H1 (cell line): ENCODE data around the gene FAM114A2. TPM values are rescaled to one million over a fixed set of nuclear protein-coding genes. Genes with fewer than 3 reads are reported as not detected.

ENCODE experiments used
- CTCF ChIA-PET: fragments of 300-600 bp; sonication (Branson Sonifier 250); formaldehyde crosslinking; loops from one replicate; lab custom pipeline; 2021; ENCODE audit not compliant: partially characterized antibody; lab: Charles Lee
- POLR2A ChIA-PET: fragments of 300-600 bp; sonication (Branson Sonifier 250); formaldehyde crosslinking; loops from one replicate; lab custom pipeline; 2021; ENCODE audit warnings: inconsistent platforms; ENCODE audit not compliant: partially characterized antibody; lab: Charles Lee
- DNase-seq, 2 experiments: peaks; one replicate each; pipeline versions ENCODE4 v3.0.0 to v3.0.0-alpha.2; 2010 to 2022; ENCODE audit warnings: low spot score in 2 of 2, low read depth in 1 of 2, mixed read lengths in 1 of 2
- FAIRE-seq: peaks from 2 replicates; lab custom pipeline; 2011; peaks lifted over from hg19 to GRCh38; lab: Jason Lieb, UNC
- H2AFZ ChIP-seq: 2 replicates; pipeline ENCODE4 v1.8.1; 2012; ENCODE audit warnings: low read length, inconsistent platforms
- H2AK5ac ChIP-seq: 2 replicates; pipeline ENCODE4 v1.6.1; 2013; ENCODE audit warnings: low read depth, low read length
- H2BK120ac ChIP-seq: replicated peaks from 2 replicates; pipeline ENCODE3; 2013; ENCODE audit warnings: low read depth, low read length, inconsistent platforms
- H2BK12ac ChIP-seq: 2 replicates; pipeline ENCODE4 v1.6.1; 2013; ENCODE audit warnings: low read depth, low read length
- H2BK15ac ChIP-seq: 2 replicates; pipeline ENCODE4 v1.6.1; 2013; ENCODE audit warnings: low read length
- H2BK20ac ChIP-seq: 2 replicates; pipeline ENCODE4 v1.6.1; 2013; ENCODE audit warnings: low read length
- H2BK5ac ChIP-seq: 2 replicates; pipeline ENCODE4 v1.6.1; 2013; ENCODE audit warnings: low read depth, low read length
- H3K14ac ChIP-seq: 2 replicates; pipeline ENCODE4 v1.6.1; 2013; ENCODE audit warnings: inconsistent platforms; ENCODE audit not compliant: insufficient read length
- H3K18ac ChIP-seq: 2 replicates; pipeline ENCODE4 v1.6.1; 2013; ENCODE audit warnings: low read length; ENCODE audit errors: extremely low read depth
- H3K23ac ChIP-seq: 2 replicates; pipeline ENCODE4 v1.6.1; 2013; ENCODE audit warnings: inconsistent platforms; ENCODE audit not compliant: insufficient read length
- H3K23me2 ChIP-seq: 2 replicates; pipeline ENCODE4 v1.6.1; 2013; ENCODE audit warnings: low read depth, low read length
- H3K27ac ChIP-seq: 2 replicates; pipeline ENCODE4 v1.6.1; 2011; ENCODE audit warnings: low read depth, low read length, inconsistent platforms
- H3K27me3 ChIP-seq, 4 experiments: replicated peaks in 1 of 4; 1 replicate in 1 of 4; 2 replicates in 3 of 4; pipeline versions ENCODE4 v1.6.1 to v1.8.1; 2011 to 2013; ENCODE audit warnings: low read length in 3 of 4, mild to moderate bottlenecking in 3 of 4, inconsistent platforms in 2 of 4, mixed read lengths in 2 of 4, moderate library complexity in 1 of 4; ENCODE audit not compliant: control insufficient read depth in 3 of 4, insufficient read depth in 3 of 4; ENCODE audit errors: extremely low read depth in 1 of 4
- H3K36me3 ChIP-seq, 4 experiments: 2 replicates each; pipeline versions ENCODE4 v1.6.1 to v1.8.1; 2011 to 2013; ENCODE audit warnings: mild to moderate bottlenecking in 4 of 4, low read length in 3 of 4, moderate library complexity in 2 of 4, control low read depth in 1 of 4, inconsistent platforms in 1 of 4; ENCODE audit not compliant: insufficient read depth in 4 of 4, control insufficient read depth in 2 of 4
- H3K4ac ChIP-seq: replicated peaks from 2 replicates; pipeline ENCODE3; 2013; ENCODE audit warnings: low read length, low read depth, mixed read lengths, inconsistent platforms; ENCODE audit not compliant: insufficient read length
- H3K4me1 ChIP-seq, 4 experiments: replicated peaks in 1 of 4; 1 replicate in 1 of 4; 2 replicates in 3 of 4; pipeline versions ENCODE4 v1.6.1 to v1.8.1; 2011 to 2013; ENCODE audit warnings: low read length in 3 of 4, inconsistent platforms in 2 of 4, mixed read lengths in 1 of 4; ENCODE audit not compliant: insufficient read depth in 4 of 4, control insufficient read depth in 3 of 4
- H3K4me2 ChIP-seq, 2 experiments: 2 replicates each; pipeline versions ENCODE4 v1.6.1 to v1.8.1; 2011 to 2013; ENCODE audit warnings: low read depth in 2 of 2, low read length in 2 of 2, control low read depth in 1 of 2, inconsistent platforms in 1 of 2, mild to moderate bottlenecking in 1 of 2; ENCODE audit not compliant: insufficient read depth in 1 of 2
- H3K4me3 ChIP-seq, 4 experiments: fragments of 200-600, 300-600 bp in 1 of 4; sonication (generic), shearing (Covaris generic), sonication (Bioruptor Twin) in 1 of 4; 2 replicates each; pipeline versions ENCODE4 v1.5.1 to v1.8.1; 2011 to 2016; ENCODE audit warnings: low read length in 4 of 4, low read depth in 3 of 4, control low read depth in 2 of 4, inconsistent platforms in 2 of 4, mild to moderate bottlenecking in 2 of 4, mixed read lengths in 1 of 4, moderate library complexity in 1 of 4; ENCODE audit not compliant: insufficient read depth in 2 of 4; ENCODE audit errors: extremely low read depth in 1 of 4
- H3K56ac ChIP-seq: replicated peaks from 2 replicates; pipeline ENCODE3; 2013; ENCODE audit warnings: low read depth, mild to moderate bottlenecking, mixed read lengths, low read length, inconsistent platforms; ENCODE audit not compliant: insufficient read length
- H3K79me1 ChIP-seq: 2 replicates; pipeline ENCODE4 v1.6.1; 2013; ENCODE audit warnings: low read depth, low read length, control low read depth
- H3K79me2 ChIP-seq, 2 experiments: 2 replicates each; pipeline versions ENCODE4 v1.6.1 to v1.8.1; 2012 to 2013; ENCODE audit warnings: low read length in 2 of 2, mild to moderate bottlenecking in 2 of 2, inconsistent platforms in 1 of 2; ENCODE audit not compliant: insufficient read depth in 2 of 2, control insufficient read depth in 1 of 2
- H3K9ac ChIP-seq, 4 experiments: replicated peaks in 1 of 4; 1 replicate in 1 of 4; 2 replicates in 3 of 4; pipeline versions ENCODE4 v1.6.1 to v1.8.1; 2011 to 2013; ENCODE audit warnings: low read depth in 3 of 4, low read length in 3 of 4, control low read depth in 2 of 4, mild to moderate bottlenecking in 2 of 4, moderate library complexity in 2 of 4, inconsistent platforms in 1 of 4; ENCODE audit errors: extremely low read depth in 1 of 4
- H3K9me3 ChIP-seq, 2 experiments: 2 replicates each; pipeline versions ENCODE4 v1.6.1 to v1.8.1; 2012 to 2013; ENCODE audit warnings: mild to moderate bottlenecking in 2 of 2, moderate library complexity in 2 of 2, control low read depth in 1 of 2, inconsistent platforms in 1 of 2, low read depth in 1 of 2, low read length in 1 of 2, mixed read lengths in 1 of 2; ENCODE audit not compliant: insufficient read depth in 2 of 2
- H4K20me1 ChIP-seq, 2 experiments: replicated peaks in 1 of 2; 2 replicates each; pipeline versions ENCODE3 to v1.8.1; 2011 to 2013; ENCODE audit warnings: inconsistent platforms in 2 of 2, low read length in 2 of 2, mild to moderate bottlenecking in 1 of 2; ENCODE audit not compliant: insufficient read depth in 2 of 2, control insufficient read depth in 1 of 2
- H4K5ac ChIP-seq: 2 replicates; pipeline ENCODE4 v1.6.1; 2013; ENCODE audit warnings: low read length, low read depth, mixed read lengths, inconsistent platforms; ENCODE audit not compliant: insufficient read length
- H4K8ac ChIP-seq: 2 replicates; pipeline ENCODE4 v1.8.0; 2013; ENCODE audit warnings: mild to moderate bottlenecking, moderate library complexity, low read length, inconsistent platforms; ENCODE audit not compliant: insufficient read depth; ENCODE audit errors: extremely low read depth
- H4K91ac ChIP-seq: replicated peaks from 2 replicates; pipeline ENCODE3; 2013; ENCODE audit warnings: low read length, mixed read lengths, inconsistent platforms; ENCODE audit not compliant: insufficient read length
- BCL11A ChIP-seq, 2 experiments: IDR thresholded peaks; one replicate each; pipeline ENCODE4 v1.6.1; 2011; ENCODE audit warnings: low read depth in 2 of 2, low read length in 2 of 2, mild to moderate bottlenecking in 2 of 2
- CEBPB ChIP-seq: IDR thresholded peaks from 2 replicates; pipeline ENCODE4 v1.6.1; 2012; ENCODE audit warnings: low read depth, low read length
- CREB1 ChIP-seq: IDR thresholded peaks from 2 replicates; pipeline ENCODE4 v1.6.1; 2012; ENCODE audit warnings: inconsistent platforms
- EP300 ChIP-seq, 2 experiments: IDR thresholded peaks; 1 replicate in 1 of 2; 2 replicates in 1 of 2; pipeline ENCODE4 v1.6.1; 2011 to 2012; ENCODE audit warnings: low read depth in 2 of 2, low read length in 2 of 2, mild to moderate bottlenecking in 2 of 2, borderline replicate concordance in 1 of 2, inconsistent platforms in 1 of 2, moderate library complexity in 1 of 2
- NRF1 ChIP-seq: IDR thresholded peaks from 2 replicates; pipeline ENCODE4 v1.6.1; 2011; ENCODE audit warnings: mild to moderate bottlenecking, low read depth, low read length, improper control_type of control experiment
- POLR2A ChIP-seq, 2 experiments: IDR thresholded peaks; 1 replicate in 1 of 2; 2 replicates in 1 of 2; pipeline ENCODE4 v1.6.1; 2011; ENCODE audit warnings: low read depth in 2 of 2, low read length in 2 of 2, mild to moderate bottlenecking in 2 of 2; ENCODE audit errors: control extremely low read depth in 1 of 2
- SIN3A ChIP-seq, 2 experiments: IDR thresholded peaks in 1 of 2; conservative IDR thresholded peaks in 1 of 2; 2 replicates each; pipeline ENCODE4 v1.6.1; 2011 to 2012; ENCODE audit warnings: low read length in 2 of 2, improper control_type of control experiment in 1 of 2, low read depth in 1 of 2, mild to moderate bottlenecking in 1 of 2
- SIX5 ChIP-seq: IDR thresholded peaks from 2 replicates; pipeline ENCODE4 v1.6.1; 2011; ENCODE audit warnings: mild to moderate bottlenecking, low read depth, low read length
- SP1 ChIP-seq: IDR thresholded peaks from 2 replicates; pipeline ENCODE4 v1.6.1; 2011; ENCODE audit warnings: low read depth, low read length
- SP2 ChIP-seq: IDR thresholded peaks from 2 replicates; pipeline ENCODE4 v1.6.1; 2012; ENCODE audit warnings: mild to moderate bottlenecking, low read length, inconsistent platforms
- TCF12 ChIP-seq: IDR thresholded peaks from 2 replicates; pipeline ENCODE4 v1.6.1; 2011; ENCODE audit warnings: low read depth, mild to moderate bottlenecking, low read length
- polyA plus RNA-seq, 7 experiments: library from polyadenylated mRNA; depleted of rRNA in 3 of 7; stranded (reverse) in 5 of 7; unstranded in 2 of 7; fragments of >200 nt in 5 of 7; fragments of 200-250 nt in 2 of 7; gene quantifications; 1 replicate in 5 of 7; 2 replicates in 1 of 7; 4 replicates in 1 of 7; pipeline versions ENCODE4 v1.2.1 to v1.2.3, GENCODE V29; 2011 to 2013; ENCODE audit warnings: missing spikeins in 2 of 7, mixed read lengths in 2 of 7
- total RNA-seq: library from RNA; stranded (reverse); fragmentation: NEBNext Ultra II Directional; extraction: Animal tissue kit (Norgen Biotek cat#: 25700); gene quantifications from 2 replicates; pipeline ENCODE4 v1.2.1, GENCODE V29; 2021

FAM114A2 gene
- total and polyA plus RNA-seq, 2 of the 8 experiments (the other 6 are each of a cell fraction or from before 2014, with no cell fraction given) = 3.8 to 9.2 TPM

DNA sequence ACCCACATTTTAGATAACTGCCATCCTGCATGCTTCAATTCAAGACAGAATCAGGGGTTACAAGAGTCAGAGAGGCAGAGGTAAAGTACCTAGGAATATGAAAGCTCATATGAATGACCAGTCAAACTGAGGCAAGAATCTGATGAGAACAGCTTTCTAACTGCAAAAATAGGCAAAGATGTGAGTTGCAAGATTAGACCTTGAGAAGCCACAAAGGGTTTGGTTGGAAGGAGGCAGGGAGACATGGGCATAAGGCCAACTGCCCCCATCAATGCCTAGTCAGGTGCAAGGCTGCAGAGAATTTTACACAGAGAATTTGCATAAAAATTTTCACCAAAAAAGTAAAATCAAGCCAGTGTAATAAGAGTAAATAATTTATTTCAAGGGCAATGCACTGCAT lies 12.8 kb downstream of the FAM114A2 start:
- Histone ChIP-seq H3K36me3 (peaks cover 0 to 3% (median 0%) of the 10 kb centered on the region in 4 experiments; a peak in 2 of 8 replicates), H3K14ac (no peak overlapping the region), H4K8ac (no peak overlapping the region), H4K20me1 (no peaks in the 10 kb centered on the region), H3K4me3 (no peak overlapping the region), H3K4me2 (no peak overlapping the region), H3K23ac (no peak overlapping the region), H3K27ac (no peak overlapping the region), H3K56ac (no peak overlapping the region), H4K5ac (no peak overlapping the region), H3K9me3 (no peaks in the 10 kb centered on the region), H3K27me3 (no peaks in the 10 kb centered on the region), H2BK120ac (no peak overlapping the region), H2BK5ac (no peak overlapping the region), H3K9ac (no peak overlapping the region), H3K23me2 (no peaks in the 10 kb centered on the region), H2BK20ac (no peak overlapping the region), H2AK5ac (no peak overlapping the region), H3K4ac (no peak overlapping the region), H2AFZ (no peak overlapping the region), H3K79me2 (no peaks in the 10 kb centered on the region), H2BK15ac (no peak overlapping the region), H2BK12ac (no peak overlapping the region), H4K91ac (no peak overlapping the region), H3K18ac (no peak overlapping the region), H3K79me1 (no peaks in the 10 kb centered on the region), H3K4me1 (no peaks in the 10 kb centered on the region)
- ChIA-PET CTCF (no interaction called here), POLR2A (no interaction called here)
- no peak for DNase-seq
- no peak for TF ChIP-seq NRF1
- TF ChIP-seq BCL11A (IDR thresholded peaks at IDR 0.05; ENCODE audit: low read depth in 2 of 2, low read length in 2 of 2) = no peak
- no peak for TF ChIP-seq SP2
- TF ChIP-seq SIX5 = no peak
- no peak for TF ChIP-seq POLR2A (IDR thresholded peaks at IDR 0.05; ENCODE audit: control extremely low read depth in 1 of 2, low read depth in 2 of 2, low read length in 2 of 2)
- TF ChIP-seq CEBPB = no peak
- TF ChIP-seq EP300 (IDR thresholded peaks at IDR 0.05; ENCODE audit: borderline replicate concordance in 1 of 2, low read depth in 2 of 2, low read length in 2 of 2) = no peak
- TF ChIP-seq CREB1 = no peak
- no peak for TF ChIP-seq SIN3A (conservative IDR thresholded peaks at IDR 0.05 in 1 of 2, IDR thresholded peaks at IDR 0.05 in 1 of 2; ENCODE audit: low read depth in 1 of 2, low read length in 2 of 2)
- TF ChIP-seq SP1 = no peak
- no peak for TF ChIP-seq TCF12
- FAIRE-seq = no peak
